ENCODE results near the gene CPNE7. TPM values are rescaled to one million over a fixed set of nuclear protein-coding genes. Genes with fewer than 3 reads are reported as not detected.

The CPNE7 gene
- total and polyA plus RNA-seq, 8 donors, result 0.92 to 6.2 (median 1.8) TPM; not detected in 1

DNA sequence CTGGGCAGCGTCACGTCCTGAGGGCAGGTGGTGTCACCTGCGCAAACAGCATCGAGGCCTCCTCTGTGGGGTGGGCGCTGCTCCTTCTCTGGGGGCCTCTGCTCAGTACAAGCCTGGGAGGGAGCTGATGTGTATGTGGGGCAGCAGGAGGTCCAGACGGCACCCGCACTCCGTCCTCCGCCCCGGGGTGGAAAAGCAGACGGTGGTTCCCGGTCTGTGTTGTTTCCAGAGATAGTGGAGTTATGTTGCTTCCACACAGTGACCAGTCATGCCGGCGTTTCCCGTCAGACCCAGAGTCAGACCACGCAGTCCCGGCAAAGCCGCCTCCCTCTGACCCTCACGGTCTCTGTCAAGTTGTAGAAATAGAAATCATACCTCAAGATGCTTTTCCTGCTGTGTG is 28.8 kb upstream of the CPNE7 start:
- no peak for DNase-seq
- peaks cover 0 to 19% (median 15%) of the 10 kb centered on the region in 4 donors for H3K4me1 ChIP-seq
- intact Hi-C loops (cut with DNase I; ENCODE audit: low total_unique reads), result no loop called here
- peaks cover 40 to 94% (median 93%) of the 10 kb centered on the region in 4 donors for H3K36me3 ChIP-seq
- no peak overlapping the region for H3K27ac ChIP-seq
- TF ChIP-seq, protein P1, sequence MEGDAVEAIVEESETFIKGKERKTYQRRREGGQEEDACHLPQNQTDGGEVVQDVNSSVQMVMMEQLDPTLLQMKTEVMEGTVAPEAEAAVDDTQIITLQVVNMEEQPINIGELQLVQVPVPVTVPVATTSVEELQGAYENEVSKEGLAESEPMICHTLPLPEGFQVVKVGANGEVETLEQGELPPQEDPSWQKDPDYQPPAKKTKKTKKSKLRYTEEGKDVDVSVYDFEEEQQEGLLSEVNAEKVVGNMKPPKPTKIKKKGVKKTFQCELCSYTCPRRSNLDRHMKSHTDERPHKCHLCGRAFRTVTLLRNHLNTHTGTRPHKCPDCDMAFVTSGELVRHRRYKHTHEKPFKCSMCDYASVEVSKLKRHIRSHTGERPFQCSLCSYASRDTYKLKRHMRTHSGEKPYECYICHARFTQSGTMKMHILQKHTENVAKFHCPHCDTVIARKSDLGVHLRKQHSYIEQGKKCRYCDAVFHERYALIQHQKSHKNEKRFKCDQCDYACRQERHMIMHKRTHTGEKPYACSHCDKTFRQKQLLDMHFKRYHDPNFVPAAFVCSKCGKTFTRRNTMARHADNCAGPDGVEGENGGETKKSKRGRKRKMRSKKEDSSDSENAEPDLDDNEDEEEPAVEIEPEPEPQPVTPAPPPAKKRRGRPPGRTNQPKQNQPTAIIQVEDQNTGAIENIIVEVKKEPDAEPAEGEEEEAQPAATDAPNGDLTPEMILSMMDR (IDR thresholded peaks at IDR 0.05), result no peak
- no peak for TF ChIP-seq EP300 (IDR thresholded peaks at IDR 0.05)
- TF ChIP-seq POLR2A (IDR thresholded peaks at IDR 0.05), result no peak
- TF ChIP-seq POLR2AphosphoS5 (IDR thresholded peaks at IDR 0.05), result no peak
- no peaks in the 10 kb centered on the region for H3K27me3 ChIP-seq
- 89 to 93% (median 91%) methylated on average over 16 to 19 of the region's 19 CpGs for WGBS, 5 donors
- no peak overlapping the region for H3K4me3 ChIP-seq
- H3K9me3 ChIP-seq, result no peaks in the 10 kb centered on the region

DNA sequence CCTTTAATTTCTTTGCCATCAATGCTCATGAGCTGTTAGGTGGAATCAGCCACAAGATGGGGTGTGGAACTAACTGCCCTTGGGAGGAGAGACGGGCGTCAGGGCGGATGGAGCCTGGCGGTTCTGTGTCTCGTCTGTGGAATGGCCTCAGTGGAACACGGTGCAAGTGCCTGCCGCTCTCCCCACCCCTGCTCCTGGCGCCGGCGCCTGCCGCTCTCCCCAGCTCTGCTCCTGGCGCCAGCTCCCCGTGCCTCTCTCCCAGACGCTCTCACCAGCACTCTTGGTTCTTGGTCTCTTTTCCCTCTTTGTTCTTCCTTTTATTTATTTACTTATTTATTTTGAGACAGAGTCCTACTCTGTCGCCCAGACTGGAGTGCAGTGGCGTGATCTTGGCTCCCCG is 28.3 kb upstream of the CPNE7 start:
- no peak for DNase-seq
- TF ChIP-seq POLR2AphosphoS5 (IDR thresholded peaks at IDR 0.05) (no peak), EP300 (IDR thresholded peaks at IDR 0.05) (no peak), POLR2A (IDR thresholded peaks at IDR 0.05) (no peak)
- TF ChIP-seq, protein P1 (IDR thresholded peaks at IDR 0.05), result no peak
- H3K27me3 ChIP-seq, result no peaks in the 10 kb centered on the region
- H3K4me1 ChIP-seq, result peaks cover 0 to 19% (median 15%) of the 10 kb centered on the region in 4 donors
- no peak overlapping the region for H3K27ac ChIP-seq
- intact Hi-C loops (cut with DNase I; ENCODE audit: low total_unique reads), result no loop called here
- WGBS, 5 donors, result 95 to 96% (median 96%) methylated on average over 17 of the region's 17 CpGs
- no peaks in the 10 kb centered on the region for H3K9me3 ChIP-seq
- H3K4me3 ChIP-seq, result no peak overlapping the region
- H3K36me3 ChIP-seq, result peaks cover 40 to 94% (median 93%) of the 10 kb centered on the region in 4 donors

DNA sequence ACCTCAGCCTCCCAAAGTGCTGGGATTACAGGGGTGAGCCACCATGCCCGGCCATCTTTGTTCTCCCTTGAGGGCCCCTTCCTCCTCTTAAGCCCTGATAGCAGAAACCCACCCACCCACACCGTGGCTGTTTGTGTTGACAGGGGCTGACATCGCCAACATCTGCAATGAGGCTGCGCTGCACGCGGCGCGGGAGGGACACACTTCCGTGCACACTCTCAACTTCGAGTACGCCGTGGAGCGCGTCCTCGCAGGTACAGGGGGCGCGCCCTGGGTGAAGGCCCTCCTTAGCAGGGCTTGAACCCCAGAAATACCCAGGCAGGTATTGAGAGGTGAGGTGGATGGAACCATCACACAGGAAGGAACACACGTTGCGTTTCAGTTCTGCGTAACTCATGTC is 27.7 kb upstream of the CPNE7 start:
- no peaks in the 10 kb centered on the region for H3K27me3 ChIP-seq
- no peak overlapping the region for H3K27ac ChIP-seq
- H3K4me1 ChIP-seq, result peaks cover 0 to 19% (median 15%) of the 10 kb centered on the region in 4 donors
- no peaks in the 10 kb centered on the region for H3K9me3 ChIP-seq
- H3K36me3 ChIP-seq, result peaks cover 41 to 95% (median 94%) of the 10 kb centered on the region in 4 donors
- H3K4me3 ChIP-seq, result no peak overlapping the region
- TF ChIP-seq EP300 (IDR thresholded peaks at IDR 0.05) (no peak), POLR2A (IDR thresholded peaks at IDR 0.05) (no peak), POLR2AphosphoS5 (IDR thresholded peaks at IDR 0.05) (no peak)
- TF ChIP-seq, protein P1 (IDR thresholded peaks at IDR 0.05), result no peak
- intact Hi-C loops (cut with DNase I; ENCODE audit: low total_unique reads), result no loop called here
- 95 to 98% (median 96%) methylated on average over 20 of the region's 20 CpGs for WGBS, 5 donors
- no peak for DNase-seq

DNA sequence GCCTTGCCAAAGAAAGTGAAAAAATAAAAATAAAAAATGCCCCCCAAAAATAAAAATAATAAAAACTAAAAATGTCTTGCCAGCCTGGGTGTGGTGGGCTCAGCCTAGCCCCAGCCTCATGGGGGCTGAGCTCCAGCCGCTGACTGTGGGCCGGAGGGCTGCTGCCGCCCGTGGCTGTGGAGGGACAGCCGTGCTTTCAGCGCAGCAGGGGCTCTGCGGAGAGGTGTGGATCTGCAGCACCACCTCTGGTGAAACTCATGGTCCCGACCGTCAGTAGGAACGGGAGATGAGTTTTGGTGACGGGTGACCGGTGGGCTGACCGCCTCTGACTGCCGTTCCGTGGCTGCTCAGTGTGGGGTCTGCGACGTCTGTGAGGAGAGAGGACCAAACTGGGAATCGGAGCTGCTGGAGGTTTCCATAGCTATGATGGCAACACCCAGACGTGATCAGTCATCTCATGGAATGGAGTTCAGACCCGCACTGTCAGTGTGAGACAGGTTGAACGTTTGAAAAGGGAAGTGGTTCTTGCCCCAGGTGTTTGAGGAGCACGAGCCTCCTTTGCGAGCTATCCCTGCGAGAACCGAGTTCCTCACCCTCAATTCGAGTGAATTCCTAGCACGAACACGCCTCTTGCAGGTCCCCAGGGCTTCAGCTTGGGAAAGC is 27.1 kb upstream of the CPNE7 start:
- no peak overlapping the region for H3K4me3 ChIP-seq
- DNase-seq, result no peak
- peaks cover 44 to 100% (median 100%) of the 10 kb centered on the region in 4 donors for H3K36me3 ChIP-seq
- H3K27ac ChIP-seq, result no peak overlapping the region
- no peaks in the 10 kb centered on the region for H3K9me3 ChIP-seq
- no peak for TF ChIP-seq EP300 (IDR thresholded peaks at IDR 0.05)
- TF ChIP-seq, protein P1 (IDR thresholded peaks at IDR 0.05), result no peak
- TF ChIP-seq POLR2A (IDR thresholded peaks at IDR 0.05), result no peak
- TF ChIP-seq POLR2AphosphoS5 (IDR thresholded peaks at IDR 0.05), result no peak
- WGBS, 5 donors, result 84 to 92% (median 90%) methylated on average over 28 of the region's 28 CpGs
- H3K4me1 ChIP-seq, result peaks cover 0 to 19% (median 15%) of the 10 kb centered on the region in 4 donors
- intact Hi-C loops (cut with DNase I; ENCODE audit: low total_unique reads), result no loop called here
- no peaks in the 10 kb centered on the region for H3K27me3 ChIP-seq
